GM18502 (cell line): ENCODE measurements around the gene COBL.

Experiments
- ATAC-seq: cut with Tn5 transposase; IDR thresholded peaks from one replicate; pipeline ENCODE4 v1.9.1; 2021; ENCODE audit warnings: mild to moderate bottlenecking; ENCODE audit not compliant: unreplicated experiment, poor library complexity

Gene COBL

DNA sequence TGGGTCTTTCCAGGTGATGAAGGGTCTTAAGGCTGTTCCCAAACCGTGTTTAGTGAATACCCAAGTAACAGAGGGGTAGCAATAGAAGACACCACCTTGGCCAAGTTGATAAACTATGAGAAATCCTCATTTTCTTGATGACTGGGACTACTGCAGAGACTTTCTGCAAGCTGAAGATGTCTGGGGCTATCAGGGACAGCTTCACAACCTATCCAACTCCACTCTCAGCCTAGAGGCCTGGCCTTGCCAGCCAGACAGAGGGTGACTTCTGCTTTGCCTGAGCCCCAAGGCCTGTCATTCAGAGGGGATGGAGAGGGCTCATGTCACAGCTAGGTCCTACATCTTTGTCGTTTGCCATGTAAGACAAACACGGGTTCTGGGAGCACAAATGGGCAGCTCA is 278.0 kb downstream of the COBL start:
- ATAC-seq = no peak

DNA sequence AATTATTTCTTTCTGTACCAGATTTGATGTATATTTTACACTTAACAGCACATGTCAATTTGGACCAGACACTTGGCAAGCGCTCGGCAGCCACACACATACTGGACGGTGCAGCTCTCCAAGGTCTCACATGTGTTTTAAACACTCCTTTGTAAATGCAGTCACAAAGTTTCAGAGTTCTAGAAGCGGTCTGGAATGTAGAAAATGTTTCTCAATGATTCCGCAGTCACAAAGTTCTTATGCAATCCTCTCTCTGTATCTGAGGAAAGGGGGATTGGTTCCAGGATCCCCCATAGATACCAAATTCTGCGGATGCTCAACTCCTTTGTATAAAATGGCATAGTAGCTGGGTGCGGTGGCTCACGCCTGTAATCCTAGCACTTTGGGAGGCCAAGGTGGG is 280.9 kb downstream of the COBL start:
- ATAC-seq = no peak

DNA sequence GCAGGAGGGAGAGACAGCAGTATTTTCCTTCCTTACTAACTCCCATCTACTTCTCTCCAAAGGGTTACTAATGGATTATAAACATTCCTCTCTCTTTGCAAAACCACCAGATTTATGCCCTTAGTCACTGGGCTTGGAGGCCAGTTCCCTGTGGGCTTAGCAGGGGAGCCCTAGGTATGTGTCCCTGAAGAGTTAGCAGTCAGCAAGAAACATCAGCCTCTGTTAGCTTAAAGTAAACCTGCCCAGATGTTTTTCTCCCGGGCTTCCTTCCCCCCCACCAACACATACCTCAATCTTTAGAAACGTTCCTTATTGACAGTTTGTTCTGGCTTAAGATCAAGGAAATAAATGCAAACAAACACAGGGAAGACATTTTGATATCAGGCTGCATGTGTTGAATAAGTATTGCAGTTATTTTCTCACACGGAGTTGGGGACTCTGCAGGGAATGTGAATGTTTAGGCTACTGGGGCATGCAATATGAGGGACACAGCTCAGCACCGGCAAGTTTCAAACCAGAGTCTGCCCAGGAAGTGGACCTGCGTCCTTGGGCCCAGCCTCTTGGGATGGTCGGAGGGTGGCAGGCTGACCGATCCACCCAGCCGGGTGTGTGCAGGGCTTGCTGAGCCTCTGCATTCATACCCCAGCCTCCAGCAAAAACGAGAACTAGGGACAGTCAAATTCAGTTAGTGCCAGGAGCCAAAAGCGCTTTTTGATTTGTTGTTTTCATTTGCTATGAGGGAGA is 281.9 kb downstream of the COBL start:
- ATAC-seq = no peak

DNA sequence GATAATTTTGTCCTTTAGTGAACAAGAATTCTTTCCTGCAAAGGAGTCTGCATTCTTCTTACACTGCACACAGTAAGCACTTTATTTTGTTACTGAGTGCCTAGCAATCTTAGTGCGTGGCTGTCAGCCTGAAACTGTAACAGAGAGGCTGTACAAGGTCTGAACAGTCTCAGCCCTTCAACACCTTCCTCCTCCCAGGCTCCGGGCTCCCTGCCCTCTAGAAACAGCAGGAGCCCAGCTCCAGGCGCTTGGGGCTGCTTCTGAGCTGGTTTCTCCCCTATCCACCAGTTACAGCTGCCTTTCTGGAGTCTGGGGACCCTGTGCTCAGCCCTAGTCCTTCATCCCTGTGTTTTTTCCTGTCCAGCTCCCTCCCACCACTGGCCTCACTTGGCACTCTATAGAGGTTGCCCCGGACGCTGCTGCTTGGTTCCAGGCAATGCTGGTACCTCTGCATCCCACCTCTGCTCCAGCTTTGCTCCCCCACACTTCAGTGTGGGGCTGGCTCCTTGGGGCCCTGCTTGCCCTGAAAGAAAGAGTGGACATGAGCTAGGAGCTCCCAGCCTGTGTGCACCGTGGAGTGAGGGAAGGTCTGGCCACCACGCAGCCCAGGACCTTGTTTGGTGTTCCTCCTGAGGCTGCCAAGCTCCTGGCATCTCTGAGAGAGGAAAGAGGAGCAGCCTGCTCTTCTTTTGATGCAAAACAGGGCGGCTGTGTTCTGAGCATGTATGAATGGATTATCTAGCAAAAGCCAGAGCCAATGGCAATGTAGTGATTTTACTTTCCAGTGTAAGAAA is 282.7 kb downstream of the COBL start:
- ATAC-seq = no peak

DNA sequence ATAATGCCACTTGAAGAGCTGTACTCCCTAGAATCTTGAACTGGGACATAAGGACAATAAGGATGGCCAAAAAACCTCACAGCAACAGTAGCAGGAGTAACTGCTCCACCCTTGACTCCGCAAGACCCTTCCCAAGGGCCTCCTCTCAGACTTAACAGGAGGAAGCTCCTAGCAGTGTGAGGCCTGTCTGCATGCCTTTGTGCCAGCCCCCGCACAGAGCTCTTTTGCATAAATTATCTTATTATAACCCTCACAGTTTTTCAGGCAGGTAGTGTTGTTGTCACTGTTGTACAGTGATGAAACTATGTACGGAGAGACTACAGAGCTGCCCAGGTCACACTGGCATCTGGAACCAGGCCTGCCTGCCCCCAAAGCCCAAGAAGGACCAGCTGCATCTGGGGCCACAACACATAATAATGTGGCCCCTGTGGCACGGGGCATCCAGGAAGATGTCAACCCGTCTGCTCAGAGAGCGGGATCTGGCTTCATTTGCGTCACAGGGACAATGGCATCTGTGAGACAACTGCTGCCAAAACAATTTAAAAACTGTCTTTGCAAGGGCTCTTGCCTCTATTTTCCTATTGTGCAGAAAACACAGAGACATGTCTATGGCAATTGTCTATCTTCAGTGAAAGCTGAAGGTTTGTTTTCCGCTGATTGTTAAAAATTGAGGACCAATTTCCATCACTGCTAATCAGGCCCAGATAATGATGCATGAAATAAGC is 284.7 kb downstream of the COBL start:
- no peak for ATAC-seq

DNA sequence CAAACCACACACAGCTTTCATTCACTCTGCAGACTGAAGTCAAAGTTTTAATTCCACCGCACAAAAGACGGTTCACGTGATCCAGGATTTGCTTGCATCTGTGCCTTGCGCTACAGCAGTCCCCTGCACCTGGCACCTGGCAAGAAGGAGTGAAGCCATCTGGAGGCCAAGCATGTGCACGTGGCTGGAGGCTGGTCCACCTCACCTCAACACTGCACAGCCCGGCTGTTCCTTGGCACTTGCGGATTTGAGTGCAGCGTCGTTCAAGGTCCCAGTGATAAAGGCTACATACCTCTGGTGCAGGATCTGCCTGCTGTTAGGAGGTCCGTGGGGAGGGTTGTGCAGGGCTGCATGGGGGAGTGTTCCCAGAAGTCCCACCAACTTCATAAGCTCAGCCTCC is 285.4 kb downstream of the COBL start:
- ATAC-seq = no peak

DNA sequence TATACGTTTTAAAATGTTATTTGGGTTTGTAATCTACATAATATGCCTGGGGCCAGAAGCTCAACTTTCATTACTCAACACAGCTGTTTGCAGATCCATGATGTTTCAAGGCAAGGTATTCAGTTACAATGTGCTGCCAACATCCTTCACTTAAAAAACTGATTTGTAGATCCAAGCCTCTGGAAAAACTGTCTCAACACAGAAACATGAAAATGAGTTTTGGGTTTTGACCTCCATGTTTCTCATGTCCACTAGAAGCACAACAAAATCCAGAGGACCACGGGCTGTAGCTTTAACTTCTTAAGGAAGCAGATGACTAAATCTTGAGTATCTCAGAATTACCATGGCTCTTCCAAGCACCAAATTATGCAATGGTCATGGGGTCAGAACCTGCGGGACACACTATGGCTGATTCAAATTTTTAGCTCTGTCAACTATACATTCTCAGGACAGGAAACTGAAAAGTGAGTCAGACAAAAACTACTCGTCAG is 286.9 kb downstream of the COBL start:
- no peak for ATAC-seq

DNA sequence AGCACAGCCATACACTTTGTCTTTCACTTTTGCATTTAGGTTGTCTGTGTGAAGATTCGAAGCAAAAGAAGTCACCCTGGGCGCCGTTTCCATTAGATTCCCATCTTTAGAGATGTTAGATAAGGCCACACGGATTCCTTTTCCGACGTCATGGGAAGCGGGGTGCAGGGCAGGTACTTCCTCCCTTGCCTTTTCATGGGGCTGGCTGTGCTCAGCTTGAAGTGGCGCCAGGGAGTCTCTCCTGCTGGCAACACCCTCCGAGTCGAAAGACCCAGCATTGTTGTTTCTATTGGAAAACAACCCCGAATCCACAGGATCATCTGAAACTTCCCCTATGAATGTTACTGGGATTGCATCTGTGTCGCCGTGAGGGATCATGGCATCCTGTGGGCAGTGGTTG is 287.5 kb downstream of the COBL start:
- ATAC-seq = no peak

DNA sequence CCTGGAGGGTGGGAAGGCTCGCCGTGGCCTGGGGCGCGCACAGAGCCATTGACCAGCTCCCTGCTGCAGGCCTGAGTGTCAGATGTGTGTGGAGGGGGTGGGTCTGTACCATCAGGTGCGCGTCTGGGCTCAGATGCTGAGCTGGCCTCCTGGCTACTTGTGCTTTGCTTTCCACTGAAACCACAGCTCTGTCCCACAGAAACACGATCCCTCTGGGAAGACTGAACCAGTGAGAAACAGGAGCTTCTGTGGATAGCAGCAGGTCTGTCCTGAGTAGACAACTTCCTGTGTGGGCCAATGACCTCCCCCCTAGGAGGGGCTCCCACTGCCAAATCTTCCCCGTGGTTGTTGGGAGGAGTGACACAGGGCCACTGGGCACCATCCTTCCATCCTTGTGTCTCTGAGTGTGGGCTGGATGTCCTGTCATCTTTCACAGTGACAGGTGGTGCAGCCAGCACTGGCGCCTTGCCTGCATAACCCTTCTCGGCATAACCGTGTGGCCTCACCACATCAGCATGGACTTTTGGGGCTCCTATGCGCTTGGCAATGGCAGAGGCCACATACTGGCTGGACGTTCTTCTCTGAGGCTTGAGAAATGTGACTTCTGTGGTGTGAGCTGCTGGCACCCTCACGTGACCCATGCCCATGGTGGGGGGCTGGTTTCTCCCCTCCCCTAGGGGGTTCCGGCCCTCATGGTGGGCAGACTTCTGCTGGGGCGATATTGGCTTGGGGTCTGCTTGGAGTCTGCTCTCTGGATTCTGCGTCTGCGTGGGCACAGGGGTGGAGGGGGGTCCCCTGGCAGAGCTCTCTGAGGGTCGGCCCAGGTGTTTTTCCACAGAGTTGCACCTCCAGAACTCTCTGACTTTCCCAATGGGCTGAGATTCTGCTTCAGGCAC is 288.4 kb downstream of the COBL start:
- no peak for ATAC-seq

DNA sequence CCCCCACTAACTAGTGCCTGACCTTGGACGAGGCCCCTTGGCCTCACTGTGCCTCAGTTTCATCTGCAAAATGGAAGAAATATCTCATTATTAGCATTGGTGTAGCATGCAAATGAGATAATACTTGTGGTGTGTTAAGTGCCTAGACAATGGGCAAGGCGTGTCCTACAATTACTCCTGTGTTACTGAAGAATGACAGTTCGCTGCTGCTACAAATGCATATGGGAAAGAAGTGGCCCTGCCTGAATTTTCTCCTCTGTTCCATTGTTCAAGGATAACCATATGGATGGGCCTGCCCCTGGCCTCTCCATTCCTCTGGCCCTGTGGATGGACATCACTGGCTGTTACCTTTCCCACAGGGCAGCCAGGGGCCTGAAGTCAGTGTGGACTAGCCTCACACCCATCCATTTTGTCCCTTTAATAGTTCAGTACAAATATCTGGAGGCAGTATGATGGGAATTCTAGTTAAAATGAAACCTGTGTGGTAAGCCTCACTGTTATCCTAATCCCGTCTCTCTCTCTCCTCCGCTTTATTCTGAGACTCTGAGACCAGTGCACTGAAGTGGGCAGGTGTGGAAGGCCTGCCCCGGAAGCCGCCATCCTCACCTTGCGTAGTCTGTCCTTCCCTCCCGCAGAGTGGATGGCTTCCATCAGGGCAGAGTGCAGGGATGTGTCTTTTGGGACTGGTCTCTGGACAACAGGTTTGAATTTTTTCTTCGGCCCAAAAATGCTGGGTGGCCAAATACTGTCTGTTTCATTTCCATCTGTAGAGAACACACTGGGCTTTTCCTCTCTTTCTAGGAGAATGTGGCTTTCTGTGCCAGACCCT is 289.3 kb downstream of the COBL start:
- ATAC-seq = no peak

DNA sequence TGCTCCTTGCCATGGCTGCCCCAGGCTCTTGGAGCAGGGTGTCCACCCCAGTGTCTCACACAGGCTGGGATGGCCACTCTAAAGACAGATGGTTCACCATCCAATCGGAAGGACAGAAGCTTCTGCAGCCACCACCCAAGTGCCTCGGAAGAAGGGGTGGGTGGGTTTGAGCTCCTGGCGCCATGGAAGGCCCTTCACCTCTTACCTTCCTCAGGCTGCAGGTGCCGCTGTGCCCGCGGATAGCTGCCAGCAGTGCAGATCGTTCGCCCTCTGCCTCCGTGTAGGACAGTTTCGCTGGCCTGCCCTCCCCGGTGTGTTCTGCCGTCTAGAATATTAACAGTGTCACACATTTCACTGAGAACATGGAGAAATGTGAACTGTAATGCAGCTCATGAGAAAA is 290.3 kb downstream of the COBL start:
- ATAC-seq = no peak

DNA sequence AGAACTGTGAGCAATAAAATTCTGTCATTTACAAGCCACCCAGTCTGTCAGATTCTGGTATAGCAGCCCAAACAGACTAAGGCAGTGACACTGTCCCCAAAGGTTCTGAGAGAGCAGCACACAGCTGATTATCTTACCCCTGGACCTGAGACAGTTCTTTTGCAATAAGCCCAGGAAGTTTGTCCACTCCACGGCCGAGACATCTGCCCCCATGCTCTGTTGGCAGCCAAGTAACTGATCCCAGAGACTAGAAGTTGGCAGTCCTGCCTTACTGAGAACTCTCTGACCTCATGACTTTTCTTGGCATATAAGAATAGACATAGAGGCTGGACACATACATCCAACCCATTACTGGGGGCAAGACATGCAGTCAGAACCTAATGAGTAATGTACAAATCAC is 290.9 kb downstream of the COBL start:
- no peak for ATAC-seq

DNA sequence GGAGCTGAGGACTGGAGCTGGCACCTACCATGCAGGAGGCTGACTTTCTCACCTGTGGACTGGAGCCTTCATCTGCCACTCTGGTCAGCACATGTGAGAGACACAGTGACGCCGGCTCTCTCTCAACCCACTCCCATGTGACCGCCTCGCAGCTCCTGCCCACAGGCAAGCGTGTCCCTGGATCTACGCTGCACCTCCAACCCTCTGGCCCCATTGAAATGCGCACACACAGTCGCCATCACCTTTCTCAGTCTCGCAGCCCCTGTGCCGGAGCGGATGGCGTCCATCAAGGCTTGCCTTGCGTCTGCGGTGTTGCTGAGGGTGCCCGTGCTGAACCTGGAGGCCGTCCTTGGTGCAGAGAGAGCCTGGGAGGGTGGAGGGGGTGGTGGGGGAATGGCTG is 291.7 kb downstream of the COBL start:
- ATAC-seq = no peak

DNA sequence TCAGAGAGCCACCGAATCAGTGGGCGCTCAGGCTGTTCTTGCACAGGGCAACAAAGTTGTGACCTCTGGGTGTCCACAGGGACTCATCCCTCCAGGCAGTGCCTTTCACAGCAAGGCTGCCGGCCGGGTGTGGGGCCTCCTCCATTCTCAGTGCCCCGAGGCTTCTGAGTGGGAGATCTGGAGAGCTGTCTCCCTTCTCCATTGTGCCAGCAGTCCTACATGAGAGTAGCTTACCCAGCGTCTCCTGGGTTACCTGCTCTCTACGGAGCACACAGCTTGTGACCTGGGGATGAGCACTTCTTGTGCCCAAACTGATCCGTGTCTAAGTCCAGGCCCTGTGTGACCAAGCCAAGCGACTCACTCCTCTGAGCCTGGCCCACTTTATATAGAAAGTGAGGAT is 293.1 kb downstream of the COBL start:
- ATAC-seq = no peak

DNA sequence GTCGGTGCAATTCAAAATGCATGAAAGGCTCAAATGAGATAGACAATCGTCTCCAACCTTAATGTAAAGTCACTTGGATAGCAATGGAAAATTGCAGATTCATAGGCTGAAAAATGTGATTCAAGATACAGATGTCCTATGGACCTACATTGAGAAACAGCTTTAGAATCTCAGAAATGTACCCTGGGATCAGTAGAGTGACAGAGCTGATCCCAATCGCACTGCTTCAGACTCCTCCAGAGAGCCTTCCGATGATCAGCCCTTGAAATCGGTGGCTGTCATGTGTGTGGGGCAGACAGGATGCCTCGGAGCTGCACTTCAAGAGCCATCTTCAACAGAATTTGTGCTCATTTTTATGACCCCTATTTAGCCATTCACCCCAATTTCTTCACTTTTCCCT is 293.8 kb downstream of the COBL start:
- ATAC-seq = no peak

DNA sequence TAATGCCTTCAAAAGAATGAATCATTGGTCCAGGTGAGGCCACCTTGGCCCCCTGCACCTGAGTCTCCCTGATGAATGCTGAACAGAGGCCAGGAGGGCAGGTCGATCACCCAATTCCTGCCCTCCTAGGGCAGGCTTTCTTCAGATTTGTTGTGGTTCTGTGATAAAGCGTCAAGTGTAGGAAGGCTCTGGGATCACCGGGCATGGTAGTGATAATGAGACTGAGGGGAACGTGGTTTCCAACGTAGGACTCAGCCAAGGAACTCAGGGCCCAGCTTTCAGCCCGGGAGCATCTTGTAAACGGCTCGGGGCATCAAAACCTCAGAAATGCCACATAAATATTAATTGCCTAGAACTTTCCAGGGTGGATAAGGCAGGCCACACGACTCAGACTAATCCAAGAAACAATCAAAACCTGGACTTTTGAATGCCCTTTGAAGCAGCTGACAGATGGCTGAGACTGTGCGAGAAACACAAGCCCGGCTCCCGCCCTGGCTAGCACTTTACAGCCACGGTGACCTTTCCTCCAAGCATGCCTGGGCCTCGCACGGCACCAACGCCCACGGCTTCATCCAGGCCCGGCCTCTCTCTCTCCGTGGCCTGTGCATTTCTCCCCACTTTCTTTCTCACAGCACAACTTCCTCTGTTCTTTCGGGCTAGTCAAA is 294.6 kb downstream of the COBL start:
- ATAC-seq = no peak

DNA sequence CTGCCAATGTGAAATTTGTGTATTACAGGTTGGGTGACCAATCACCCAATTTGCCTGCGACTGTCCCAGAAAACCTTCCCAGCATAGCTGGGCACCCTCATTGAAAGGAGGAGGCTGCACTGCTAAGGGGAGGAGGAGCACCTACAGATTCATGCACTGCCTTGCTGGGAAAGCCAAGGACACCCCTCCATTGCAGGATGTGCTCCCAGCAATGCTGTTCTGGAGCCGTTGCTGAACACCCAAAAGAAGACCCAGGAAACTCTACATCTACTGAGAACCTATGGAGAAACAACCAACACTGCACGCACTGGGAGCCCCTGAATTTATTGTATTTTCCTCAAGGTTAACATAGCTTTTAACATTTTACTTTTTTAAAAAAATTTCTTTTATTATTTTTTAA is 295.7 kb downstream of the COBL start:
- ATAC-seq = no peak

DNA sequence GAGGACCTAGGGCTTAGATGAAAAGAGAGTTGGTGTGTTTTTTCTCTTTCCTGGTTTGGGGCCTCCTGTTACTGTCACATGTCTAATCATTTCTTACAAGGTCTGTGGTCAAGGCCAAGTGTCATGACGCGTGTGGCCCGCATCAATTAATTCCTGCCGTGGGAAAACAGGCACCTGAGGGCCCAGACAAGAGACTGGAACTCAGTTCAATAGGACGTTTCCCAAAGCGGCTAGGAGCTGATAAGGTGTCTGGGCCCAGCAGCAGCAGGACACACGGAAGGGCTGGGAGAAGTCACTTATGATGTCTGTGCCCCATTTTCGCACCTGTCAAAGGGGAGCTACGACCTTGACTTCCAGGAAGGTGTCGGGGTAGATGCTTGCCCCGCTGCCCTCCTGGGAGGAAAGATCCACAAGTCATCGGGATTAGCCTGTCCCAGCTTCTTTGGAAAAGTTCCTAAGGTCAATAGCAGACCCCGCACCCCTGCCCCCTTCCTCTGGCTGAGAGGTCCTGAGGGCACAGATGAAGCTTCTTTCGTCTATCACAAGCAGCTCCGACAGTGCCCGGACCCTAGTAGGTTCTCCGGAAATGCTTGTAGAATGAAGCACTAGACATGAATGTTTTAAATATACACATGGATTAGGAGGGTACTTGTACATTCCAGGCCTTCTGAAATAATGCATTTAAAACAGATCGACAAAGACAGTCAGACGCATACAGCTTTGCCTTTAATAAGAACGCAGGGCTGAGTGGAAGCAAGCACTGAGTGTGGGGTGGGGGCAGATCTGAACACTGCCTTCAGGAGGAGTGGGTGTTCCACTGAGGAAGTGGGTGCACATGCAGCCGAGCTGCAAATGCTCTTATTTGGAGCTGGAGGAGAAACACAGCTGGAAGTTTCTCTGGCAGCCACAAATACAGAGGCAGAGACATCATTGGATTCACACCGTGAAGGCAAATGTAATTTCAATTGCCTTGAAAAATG is 296.4 kb downstream of the COBL start:
- ATAC-seq = no peak
